ENCODE results near the gene FBXL19. TPM values are rescaled to one million over a fixed set of nuclear protein-coding genes. Genes with fewer than 3 reads are reported as not detected.

Gene FBXL19
- total and polyA plus RNA-seq, 2 of the 13 experiments (the other 11 are each of a cell fraction or from before 2014, with no cell fraction given) = 6.0 to 13.7 TPM

GRCh38 chr16:30953511-30954124, 30.2 kb downstream of the FBXL19 start (continued):
- no peak for TF ChIP-seq ZNF24 (IDR thresholded peaks at IDR 0.05)
- no peak; the same call in none of the 2 replicates for TF ChIP-seq CEBPG (CRISPR knock-in tag; IDR thresholded peaks at IDR 0.05)
- TF ChIP-seq JDP2 (CRISPR knock-in tag; IDR thresholded peaks at IDR 0.05; ENCODE audit: borderline replicate concordance) = no peak
- TF ChIP-seq ASH2L (IDR thresholded peaks at IDR 0.05; ENCODE audit: insufficient read length, low read depth, low read length) = no peak
- no peak for TF ChIP-seq TARDBP (CRISPR knock-in tag; IDR thresholded peaks at IDR 0.05)
- 0 out of 2 replicates have a peak, but pooled peaks have one; percentile 54 for TF ChIP-seq ZNF784 (CRISPR knock-in tag; IDR thresholded peaks at IDR 0.05; ENCODE audit: borderline replicate concordance)
- TF ChIP-seq SAFB2 (CRISPR knock-in tag; IDR thresholded peaks at IDR 0.05; ENCODE audit: borderline replicate concordance, low read depth) = no peak
- no peak for TF ChIP-seq FIP1L1 (IDR thresholded peaks at IDR 0.05; ENCODE audit: borderline replicate concordance, insufficient read depth, low read depth, low read length)
- TF ChIP-seq ETV5 (CRISPR knock-in tag; IDR thresholded peaks at IDR 0.05; ENCODE audit: borderline replicate concordance) = peak; percentile 76; the same call in 1 of the 2 replicates
- no peak for TF ChIP-seq ZNF703 (CRISPR knock-in tag; IDR thresholded peaks at IDR 0.05; ENCODE audit: borderline replicate concordance)
- no peak for TF ChIP-seq ZMYM2 (CRISPR knock-in tag; IDR thresholded peaks at IDR 0.05)
- no peak; the same call in 1 of the 2 replicates for TF ChIP-seq ZNF143 (CRISPR knock-in tag; IDR thresholded peaks at IDR 0.05)
- TF ChIP-seq RXRB (CRISPR knock-in tag; IDR thresholded peaks at IDR 0.05; ENCODE audit: borderline replicate concordance) = peak; percentile 86
- no peak for TF ChIP-seq PHB2 (IDR thresholded peaks at IDR 0.05; ENCODE audit: partially characterized antibody)
- TF ChIP-seq HOXA9 (CRISPR knock-in tag; IDR thresholded peaks at IDR 0.05; ENCODE audit: borderline replicate concordance) = no peak
- no peak; the same call in 1 of the 2 replicates for TF ChIP-seq IRX3 (CRISPR knock-in tag; IDR thresholded peaks at IDR 0.05; ENCODE audit: borderline replicate concordance, low read depth)
- TF ChIP-seq ZMYM4 (CRISPR knock-in tag; IDR thresholded peaks at IDR 0.05) = peak; percentile 25; the same call in 1 of the 2 replicates
- peak; percentile 61 for TF ChIP-seq ZFY (CRISPR knock-in tag; IDR thresholded peaks at IDR 0.05)
- no peak for TF ChIP-seq SCMH1 (CRISPR knock-in tag; IDR thresholded peaks at IDR 0.05; ENCODE audit: borderline replicate concordance)
- TF ChIP-seq HINFP (CRISPR knock-in tag; IDR thresholded peaks at IDR 0.05; ENCODE audit: low read depth) = no peak
- no peak for TF ChIP-seq NFIB (CRISPR knock-in tag; IDR thresholded peaks at IDR 0.05; ENCODE audit: borderline replicate concordance)
- TF ChIP-seq TP53 (CRISPR knock-in tag; conservative IDR thresholded peaks at IDR 0.05) = no peak
- no peak for TF ChIP-seq POGZ (CRISPR knock-in tag; IDR thresholded peaks at IDR 0.05)
- no peak for TF ChIP-seq ZNF281 (CRISPR knock-in tag; IDR thresholded peaks at IDR 0.05; ENCODE audit: borderline replicate concordance)
- no peak for TF ChIP-seq ATF4 (CRISPR knock-in tag; IDR thresholded peaks at IDR 0.05)

Data from HepG2 (cell line).